SK-N-SH (cell line): ENCODE results near the gene DEFB114. TPM values are rescaled to one million over a fixed set of nuclear protein-coding genes. Genes with fewer than 3 reads are reported as not detected.

Experiments
- CTCF ChIA-PET: fragments of 300-600, 350-600 bp; formaldehyde crosslinking; extraction: SDS; loops from one replicate; lab custom pipeline; 2021; lab: Yijun Ruan, JAX
- POLR2A ChIA-PET: fragments of 350-600 bp; sonication (Branson Sonifier 250); formaldehyde crosslinking; extraction: SDS; loops from one replicate; lab custom pipeline; 2020; ENCODE audit warnings: antibody characterized with exemption, inconsistent platforms; lab: Yijun Ruan, JAX
- DNase-seq: peaks from one replicate; pipeline ENCODE4 v3.0.0; 2012
- H2AFZ ChIP-seq: fragments of 200-600 bp; sonication (generic); 2 replicates; pipeline ENCODE4 v1.8.1; 2016; ENCODE audit warnings: antibody characterized with exemption, mild to moderate bottlenecking, low read depth
- H3F3A ChIP-seq: fragments of 200-600 bp; sonication (generic); replicated peaks from 2 replicates; pipeline ENCODE3; 2016; ENCODE audit warnings: antibody characterized with exemption, mild to moderate bottlenecking; ENCODE audit not compliant: insufficient read depth
- H3K27ac ChIP-seq, 2 experiments: fragments of 200-500 bp in 1 of 2; fragments of 200-600 bp in 1 of 2; sonication (Bioruptor generic) in 1 of 2; sonication (generic), shearing (Covaris generic) in 1 of 2; 2 replicates each; pipeline versions ENCODE4 v1.5.1 to v1.6.1; 2014 to 2016; ENCODE audit warnings: low read depth in 2 of 2, inconsistent platforms in 1 of 2, low read length in 1 of 2, mild to moderate bottlenecking in 1 of 2, mixed read lengths in 1 of 2
- H3K27me3 ChIP-seq: fragments of 200-600 bp; sonication (generic), shearing (Covaris generic); 2 replicates; pipeline ENCODE4 v1.6.1; 2016; ENCODE audit warnings: mixed run types; ENCODE audit not compliant: insufficient read depth
- H3K36me3 ChIP-seq, 2 experiments: fragments of 200-500 bp in 1 of 2; fragments of 200-600 bp in 1 of 2; sonication (Bioruptor generic) in 1 of 2; sonication (generic) in 1 of 2; replicated peaks in 1 of 2; 2 replicates each; pipeline versions ENCODE3 to v1.5.1; 2014 to 2016; ENCODE audit warnings: low read length in 1 of 2, mild to moderate bottlenecking in 1 of 2; ENCODE audit not compliant: insufficient read depth in 2 of 2, control insufficient read depth in 1 of 2
- H3K4me1 ChIP-seq, 2 experiments: fragments of 200-500 bp in 1 of 2; fragments of 200-600 bp in 1 of 2; sonication (Bioruptor generic) in 1 of 2; sonication (generic), shearing (Covaris generic) in 1 of 2; 2 replicates each; pipeline versions ENCODE4 v1.5.1 to v1.6.1; 2014 to 2016; ENCODE audit warnings: low read depth in 1 of 2, low read length in 1 of 2, mixed run types in 1 of 2; ENCODE audit not compliant: insufficient read depth in 2 of 2, control insufficient read depth in 1 of 2
- H3K4me2 ChIP-seq: fragments of 200-600 bp; sonication (generic), shearing (Covaris generic); 2 replicates; pipeline ENCODE4 v1.6.1; 2017; ENCODE audit warnings: mixed run types
- H3K4me3 ChIP-seq, 2 experiments: fragments of 200-500 bp in 1 of 2; fragments of 200-600 bp in 1 of 2; sonication (Bioruptor generic) in 1 of 2; sonication (generic), shearing (Covaris generic) in 1 of 2; 2 replicates each; pipeline versions ENCODE4 v1.5.1 to v1.8.1; 2014 to 2016; ENCODE audit warnings: low read depth in 2 of 2, inconsistent platforms in 1 of 2, low read length in 1 of 2, mild to moderate bottlenecking in 1 of 2, mixed read lengths in 1 of 2, moderate library complexity in 1 of 2
- H3K79me2 ChIP-seq: fragments of 200-600 bp; sonication (generic); 2 replicates; pipeline ENCODE4 v1.8.1; 2017; ENCODE audit warnings: mild to moderate bottlenecking; ENCODE audit not compliant: insufficient read depth
- H3K9ac ChIP-seq: fragments of 200-600 bp; sonication (generic); 2 replicates; pipeline ENCODE4 v1.6.1; 2017; ENCODE audit warnings: mixed run types
- H3K9me2 ChIP-seq: fragments of 200-600 bp; sonication (generic); 2 replicates; pipeline ENCODE4 v1.6.1; 2017; ENCODE audit warnings: mixed run types
- H3K9me3 ChIP-seq: fragments of 200-600 bp; sonication (generic); 2 replicates; pipeline ENCODE4 v1.6.1; 2017; ENCODE audit warnings: mixed run types, mild to moderate bottlenecking, moderate library complexity
- H4K20me1 ChIP-seq: fragments of 200-600 bp; sonication (generic); 2 replicates; pipeline ENCODE4 v1.6.1; 2017; ENCODE audit warnings: mild to moderate bottlenecking, mixed run types; ENCODE audit not compliant: insufficient read depth
- CHD2 ChIP-seq: fragments of 150-350 bp; IDR thresholded peaks from 2 replicates; pipeline ENCODE4 v1.6.1; 2018; ENCODE audit warnings: low read length; ENCODE audit not compliant: partially characterized antibody
- CTCF ChIP-seq: fragments of 200-600 bp; sonication (generic); IDR thresholded peaks from 2 replicates; pipeline ENCODE4 v1.6.1; 2017; ENCODE audit warnings: antibody characterized with exemption, mild to moderate bottlenecking, moderate library complexity
- EP300 ChIP-seq, 2 experiments: IDR thresholded peaks; 2 replicates each; pipeline versions ENCODE4 v1.4.0 to v1.6.1; 2012; ENCODE audit warnings: borderline replicate concordance in 1 of 2, low read depth in 1 of 2, low read length in 1 of 2
- EZH2phosphoT487 ChIP-seq: fragments of 200-600 bp; sonication (generic); IDR thresholded peaks from 2 replicates; pipeline ENCODE4 v1.6.1; 2017; ENCODE audit warnings: low read depth, mixed run types, mild to moderate bottlenecking, antibody characterized with exemption, moderate library complexity, borderline replicate concordance
- FOXJ3 ChIP-seq: sonication (generic); formaldehyde crosslinking; IDR thresholded peaks from 2 replicates; pipeline ENCODE4 v1.5.1; 2020; ENCODE audit warnings: mild to moderate bottlenecking, missing genetic modification reagents
- GABPA ChIP-seq: IDR thresholded peaks from 2 replicates; pipeline ENCODE4 v1.4.0; 2012; ENCODE audit warnings: low read depth, mild to moderate bottlenecking
- GATA2 ChIP-seq: sonication (generic); formaldehyde crosslinking; IDR thresholded peaks from 2 replicates; pipeline ENCODE4 v1.5.0; 2020; ENCODE audit warnings: mild to moderate bottlenecking, missing genetic modification reagents
- IRF3 ChIP-seq: fragments of 150-350 bp; IDR thresholded peaks from 2 replicates; pipeline ENCODE4 v1.6.1; 2016; ENCODE audit warnings: mild to moderate bottlenecking, low read depth, low read length
- JUND ChIP-seq: IDR thresholded peaks from 2 replicates; pipeline ENCODE4 v1.4.0; 2012
- MXI1 ChIP-seq: IDR thresholded peaks from 2 replicates; pipeline ENCODE4 v1.6.1; 2012; ENCODE audit warnings: mild to moderate bottlenecking, low read depth, low read length, improper control_type of control experiment
- NFIC ChIP-seq: IDR thresholded peaks from 2 replicates; pipeline ENCODE4 v1.4.0; 2012; ENCODE audit warnings: borderline replicate concordance
- PBX3 ChIP-seq: IDR thresholded peaks from 2 replicates; pipeline ENCODE4; 2012
- POLR2AphosphoS5 ChIP-seq: IDR thresholded peaks from 2 replicates; pipeline ENCODE4 v1.6.1; 2012; ENCODE audit warnings: low read depth, low read length
- RAD21 ChIP-seq: IDR thresholded peaks from 2 replicates; pipeline ENCODE4 v1.6.1; 2012; ENCODE audit warnings: mild to moderate bottlenecking, low read length
- RCOR1 ChIP-seq: fragments of 150-350 bp; IDR thresholded peaks from 2 replicates; pipeline ENCODE4 v1.6.1; 2017; ENCODE audit warnings: antibody characterized with exemption, low read length
- REST ChIP-seq: IDR thresholded peaks from 2 replicates; pipeline ENCODE4 v1.6.1; 2012; ENCODE audit warnings: mild to moderate bottlenecking, low read depth, low read length, moderate library complexity
- RFX5 ChIP-seq: IDR thresholded peaks from 2 replicates; pipeline ENCODE4 v1.6.1; 2012; ENCODE audit warnings: mild to moderate bottlenecking, improper control_type of control experiment, low read length
- TEAD4 ChIP-seq: IDR thresholded peaks from 2 replicates; pipeline ENCODE4 v1.4.0; 2012; ENCODE audit warnings: mild to moderate bottlenecking, borderline replicate concordance; ENCODE audit not compliant: insufficient read depth
- USF1 ChIP-seq: IDR thresholded peaks from 2 replicates; pipeline ENCODE4 v1.4.0; 2012; ENCODE audit warnings: low read depth, borderline replicate concordance
- WGBS: methylation state at CpG from one replicate; pipeline ENCODE4 v1.1.6; 2017; ENCODE audit warnings: low lambda C conversion rate; 5-methylcytosine and 5-hydroxymethylcytosine counted together
- polyA plus RNA-seq, 3 experiments: library from polyadenylated mRNA; depleted of rRNA; stranded (reverse); fragments of >200 nt; gene quantifications; 2 replicates each; pipeline ENCODE4 v1.2.3, GENCODE V29; 2012

Gene DEFB114
- polyA plus RNA-seq, 1 of the 3 experiments (the other 2 are of a cell fraction): not detected

GRCh38 chr6:49988900-49989299 is 24.9 kb upstream of the DEFB114 start:
- H3K27ac ChIP-seq: no peak overlapping the region
- H3K79me2 ChIP-seq: no peaks in the 10 kb centered on the region
- H3K4me2 ChIP-seq: no peak overlapping the region
- no peaks in the 10 kb centered on the region for H3F3A ChIP-seq
- H4K20me1 ChIP-seq: no peaks in the 10 kb centered on the region
- no peaks in the 10 kb centered on the region for H3K9me2 ChIP-seq
- ChIA-PET POLR2A (no interaction called here), CTCF (no interaction called here)
- WGBS: 0% methylated on average over 2 of the region's 2 CpGs
- H3K9me3 ChIP-seq: no peaks in the 10 kb centered on the region
- no peak overlapping the region for H3K9ac ChIP-seq
- no peak overlapping the region for H3K4me3 ChIP-seq
- no peak for TF ChIP-seq FOXJ3 (CRISPR knock-in tag)
- TF ChIP-seq JUND: no peak
- TF ChIP-seq CHD2: no peak
- TF ChIP-seq CTCF: no peak
- no peak for TF ChIP-seq MXI1
- TF ChIP-seq GATA2 (CRISPR knock-in tag): no peak
- TF ChIP-seq GABPA: no peak
- TF ChIP-seq TEAD4: no peak
- TF ChIP-seq POLR2AphosphoS5: no peak
- TF ChIP-seq IRF3: no peak
- no peak for TF ChIP-seq EZH2phosphoT487
- TF ChIP-seq EP300 (IDR thresholded peaks at IDR 0.05; ENCODE audit: borderline replicate concordance in 1 of 2, low read depth in 1 of 2, low read length in 1 of 2): no peak
- TF ChIP-seq USF1: no peak
- no peaks in the 10 kb centered on the region for H3K27me3 ChIP-seq
- H3K4me1 ChIP-seq: no peaks in the 10 kb centered on the region
- DNase-seq: no peak
- H2AFZ ChIP-seq: no peak overlapping the region
- H3K36me3 ChIP-seq: no peaks in the 10 kb centered on the region

- WGBS: 45% methylated on average over 2 of the region's 2 CpGs
- no peak overlapping the region for H3K9ac ChIP-seq
- H3K79me2 ChIP-seq: no peaks in the 10 kb centered on the region
- H2AFZ ChIP-seq: no peak overlapping the region
- POLR2A ChIA-PET: no interaction called here
- H3K9me2 ChIP-seq: no peaks in the 10 kb centered on the region
- no peak overlapping the region for H3K4me2 ChIP-seq
- H3K9me3 ChIP-seq: no peaks in the 10 kb centered on the region
- no peak overlapping the region for H3K27ac ChIP-seq
- CTCF ChIA-PET: no interaction called here
- H3K4me1 ChIP-seq: no peaks in the 10 kb centered on the region
- no peak for TF ChIP-seq RAD21
- no peak for TF ChIP-seq USF1
- no peak for TF ChIP-seq PBX3
- TF ChIP-seq CHD2: no peak
- no peak for TF ChIP-seq RCOR1
- TF ChIP-seq MXI1: no peak
- no peak for TF ChIP-seq REST
- no peak for TF ChIP-seq RFX5
- TF ChIP-seq TEAD4: no peak
- TF ChIP-seq NFIC: no peak
- no peaks in the 10 kb centered on the region for H3F3A ChIP-seq
- no peak overlapping the region for H3K4me3 ChIP-seq
- no peaks in the 10 kb centered on the region for H3K36me3 ChIP-seq
- DNase-seq: no peak
- H4K20me1 ChIP-seq: no peaks in the 10 kb centered on the region
- no peaks in the 10 kb centered on the region for H3K27me3 ChIP-seq
Observed at GRCh38 chr6:49987749-49988148, 23.8 kb upstream of the DEFB114 start.
